HG03575 (cell line): ENCODE data around the gene INO80C.
"Not testable (repeated sequence)": the region's sequence is repeated elsewhere in the genome, so short reads cannot be mapped to it uniquely, and the experiment has no call there.

Experiments
- ATAC-seq: cut with Tn5 transposase; IDR thresholded peaks from one replicate; pipeline ENCODE4 v1.9.1; 2021; ENCODE audit not compliant: unreplicated experiment, insufficient number of reproducible peaks, low FRiP score; ENCODE audit errors: extremely low read depth

INO80C gene

DNA sequence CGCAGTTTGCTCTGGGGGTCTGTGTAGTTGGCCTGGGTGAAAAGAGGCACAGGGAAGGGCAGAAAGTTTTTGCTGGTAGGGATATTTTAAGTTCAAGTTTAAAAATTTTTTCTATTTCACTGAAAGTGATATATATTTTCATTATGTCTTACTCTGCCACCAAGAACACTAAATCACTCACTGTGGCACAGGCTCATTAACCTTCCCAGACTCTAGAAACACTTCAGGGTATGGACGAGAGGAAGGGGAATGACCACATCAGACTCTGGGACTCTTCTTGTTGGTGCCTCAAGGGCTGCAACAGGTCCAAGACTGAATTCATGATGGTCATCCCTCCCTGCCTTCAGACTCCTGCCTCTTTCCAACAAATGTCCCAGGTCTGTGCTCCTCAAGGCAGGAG, 29.0 kb downstream of the INO80C start:
- ATAC-seq: no peak

DNA sequence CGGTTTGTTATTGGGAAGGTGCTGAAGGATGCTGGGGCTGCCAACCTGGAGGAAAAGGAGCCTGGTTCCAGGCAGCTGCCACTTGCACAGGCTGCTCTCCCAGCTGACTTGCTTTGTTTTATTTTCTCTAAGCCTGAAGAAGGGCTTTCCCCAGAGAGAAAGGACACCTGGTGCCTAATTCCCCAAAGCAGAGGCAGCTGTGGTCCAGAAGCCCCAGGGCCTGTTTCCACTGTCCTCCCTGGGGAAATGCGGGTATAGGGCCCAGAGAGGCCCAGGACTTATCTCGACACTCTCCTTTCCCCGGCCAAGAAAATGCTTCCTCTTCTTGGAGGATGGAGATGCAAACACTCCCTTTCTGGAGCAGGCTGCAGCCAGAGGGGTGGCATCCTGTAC, 30.1 kb downstream of the INO80C start:
- ATAC-seq: peak; percentile 51

DNA sequence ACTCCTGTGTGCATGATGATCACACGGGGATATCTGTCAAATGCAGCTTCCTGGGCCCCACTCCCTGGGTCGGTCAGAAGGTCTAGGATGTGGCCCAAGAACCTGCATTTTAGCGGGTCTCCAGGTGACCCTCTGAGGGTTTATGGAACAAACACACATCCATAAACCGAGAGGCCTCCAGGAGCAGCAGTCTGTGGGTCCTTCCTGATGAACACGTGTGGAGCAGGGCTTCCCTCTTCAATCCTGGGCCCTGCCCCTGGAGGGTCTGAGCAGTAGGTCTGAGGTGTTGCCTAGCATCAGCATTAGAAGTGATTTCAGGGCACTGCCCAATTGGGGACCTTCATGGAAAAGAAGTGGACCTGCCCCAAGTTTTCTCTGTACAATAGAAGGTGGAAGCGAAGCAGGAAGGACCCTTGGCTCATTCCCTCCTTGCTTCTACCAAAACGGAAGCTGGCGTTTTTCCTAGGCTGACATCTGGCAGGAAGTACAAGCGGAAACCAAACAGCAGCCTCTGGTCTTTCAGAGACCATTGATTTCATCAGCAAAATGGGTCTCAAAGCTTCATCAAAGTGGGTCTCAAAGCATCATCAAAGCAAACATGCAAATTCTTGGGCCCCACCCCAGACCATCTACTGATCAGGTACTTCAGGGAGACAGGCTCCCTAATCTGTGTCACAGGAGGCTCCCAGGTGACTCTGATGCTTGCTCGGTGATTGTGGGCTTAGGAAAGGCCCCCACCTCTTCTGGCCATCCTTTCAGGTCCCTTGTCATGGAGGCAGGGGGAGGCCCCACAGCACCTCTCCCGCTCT, 30.7 kb downstream of the INO80C start:
- no peak for ATAC-seq

DNA sequence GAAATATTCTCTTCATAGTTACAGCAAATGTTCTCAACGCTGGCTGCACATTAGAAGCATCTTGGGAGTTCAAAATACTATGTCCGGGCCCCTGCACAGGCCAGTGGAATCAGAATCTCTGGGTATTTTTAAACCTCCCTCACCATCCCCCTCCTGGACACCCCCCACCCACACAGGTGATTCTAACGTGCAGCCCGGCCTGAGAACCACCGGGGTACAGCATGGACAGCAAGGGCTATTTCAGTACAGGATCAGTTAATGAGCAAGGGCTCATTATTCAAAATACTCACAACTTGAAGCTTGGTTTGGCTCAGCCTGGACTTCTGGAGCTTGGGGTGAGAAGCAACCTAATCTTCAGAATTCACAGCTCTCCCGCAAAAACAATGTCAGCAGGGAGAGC, 31.4 kb downstream of the INO80C start:
- no peak for ATAC-seq

GRCh38 chr18:35465329-35465728, 32.4 kb downstream of the INO80C start:
- ATAC-seq: no peak

DNA sequence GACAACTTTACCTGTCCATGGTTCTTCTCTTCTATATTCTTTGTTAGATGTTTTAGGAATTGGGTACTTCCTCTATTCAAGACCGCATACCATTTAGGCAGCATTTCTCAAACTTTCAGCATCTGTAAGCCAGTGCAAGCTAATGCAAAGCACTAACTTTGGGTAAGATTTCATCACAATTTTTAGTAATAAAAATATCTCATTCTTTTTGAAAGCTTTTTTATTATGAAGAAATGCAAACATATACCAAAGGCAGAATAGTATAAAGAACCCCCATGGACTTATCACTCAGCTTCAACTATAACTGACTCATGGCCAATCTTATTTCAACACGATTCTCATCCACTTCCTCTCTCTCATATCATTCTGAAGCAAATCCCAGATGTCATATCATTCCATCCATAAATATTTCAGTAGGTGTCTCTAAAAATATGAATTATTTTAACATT, 32.9 kb downstream of the INO80C start:
- ATAC-seq: no peak

DNA sequence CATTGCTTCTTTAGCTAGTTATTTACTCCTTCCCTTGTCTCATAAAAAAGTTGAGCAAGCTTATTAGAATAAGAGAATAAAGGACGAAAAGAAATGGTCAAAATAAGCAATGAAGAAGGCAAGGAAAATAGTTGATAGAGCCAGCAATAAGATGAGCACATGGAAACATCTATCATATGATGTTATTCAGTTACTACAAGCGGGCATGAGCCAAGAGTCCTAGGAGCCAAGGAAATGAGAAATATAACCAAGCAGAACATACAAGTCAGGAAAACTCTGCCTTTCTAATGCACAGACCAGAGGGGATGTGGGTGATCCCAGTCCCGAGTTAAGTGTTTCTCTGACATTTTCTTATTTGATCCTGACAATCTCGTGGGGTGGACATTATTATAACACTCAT, 33.9 kb downstream of the INO80C start:
- ATAC-seq: no peak

DNA sequence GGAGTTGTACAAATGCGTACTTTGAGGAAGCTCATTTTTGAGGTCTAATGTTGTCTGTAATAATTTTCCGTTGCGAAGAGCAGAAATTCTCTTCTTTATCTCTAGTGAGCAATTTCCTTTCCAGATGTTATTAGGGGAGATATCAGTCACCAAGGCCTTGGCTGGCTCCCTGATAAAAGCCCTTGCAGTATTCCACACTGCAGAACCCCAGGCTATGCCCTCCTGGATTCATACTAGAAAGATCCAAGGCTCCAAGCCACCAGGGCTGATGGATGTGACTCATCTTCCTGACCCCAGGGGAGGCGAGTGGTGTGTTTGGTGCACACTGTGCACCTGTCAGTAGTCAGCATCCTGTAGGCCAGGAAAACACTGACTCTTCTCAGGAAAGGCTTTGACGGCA, 34.7 kb downstream of the INO80C start:
- ATAC-seq: no peak

DNA sequence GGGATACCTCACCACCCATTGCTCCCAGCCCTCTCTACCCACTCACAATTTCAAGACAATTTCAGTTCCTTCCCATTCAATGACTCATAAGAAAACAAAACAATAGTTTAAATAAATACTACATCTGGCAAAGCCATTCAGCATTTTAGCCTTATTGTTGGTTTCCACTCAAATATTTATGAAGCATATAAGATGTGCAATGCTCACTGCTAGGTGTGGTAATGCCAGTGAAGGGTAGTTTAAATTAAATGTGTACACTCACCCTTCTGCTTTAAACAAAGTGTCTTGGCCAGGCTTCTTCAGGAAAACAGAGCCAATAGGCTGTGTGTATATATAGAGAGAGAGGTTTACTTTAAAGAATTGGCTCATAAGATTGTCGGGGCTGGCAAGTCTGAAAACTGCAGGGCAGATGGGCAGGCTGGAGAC, 37.0 kb downstream of the INO80C start:
- no peak for ATAC-seq

DNA sequence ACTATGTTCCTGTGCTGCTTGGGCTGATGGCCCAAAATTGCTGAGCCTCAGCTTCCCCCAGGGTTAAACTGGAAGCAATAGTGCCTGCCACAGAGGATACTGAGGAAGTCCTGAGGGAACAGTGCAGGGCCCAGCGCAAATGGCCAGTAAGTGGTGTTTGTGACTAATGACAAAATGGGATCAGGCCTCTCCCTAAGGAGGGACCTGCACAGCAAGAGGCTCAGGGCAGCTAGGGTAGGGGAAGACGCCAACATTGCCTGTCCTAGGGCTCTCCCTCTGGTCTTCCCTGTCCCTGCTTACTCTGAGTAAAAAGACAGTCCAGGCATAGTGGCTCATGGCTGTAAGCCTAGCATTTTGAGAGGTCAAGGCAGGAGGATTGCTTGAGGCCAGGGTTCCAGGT, 37.8 kb downstream of the INO80C start:
- ATAC-seq: no peak

DNA sequence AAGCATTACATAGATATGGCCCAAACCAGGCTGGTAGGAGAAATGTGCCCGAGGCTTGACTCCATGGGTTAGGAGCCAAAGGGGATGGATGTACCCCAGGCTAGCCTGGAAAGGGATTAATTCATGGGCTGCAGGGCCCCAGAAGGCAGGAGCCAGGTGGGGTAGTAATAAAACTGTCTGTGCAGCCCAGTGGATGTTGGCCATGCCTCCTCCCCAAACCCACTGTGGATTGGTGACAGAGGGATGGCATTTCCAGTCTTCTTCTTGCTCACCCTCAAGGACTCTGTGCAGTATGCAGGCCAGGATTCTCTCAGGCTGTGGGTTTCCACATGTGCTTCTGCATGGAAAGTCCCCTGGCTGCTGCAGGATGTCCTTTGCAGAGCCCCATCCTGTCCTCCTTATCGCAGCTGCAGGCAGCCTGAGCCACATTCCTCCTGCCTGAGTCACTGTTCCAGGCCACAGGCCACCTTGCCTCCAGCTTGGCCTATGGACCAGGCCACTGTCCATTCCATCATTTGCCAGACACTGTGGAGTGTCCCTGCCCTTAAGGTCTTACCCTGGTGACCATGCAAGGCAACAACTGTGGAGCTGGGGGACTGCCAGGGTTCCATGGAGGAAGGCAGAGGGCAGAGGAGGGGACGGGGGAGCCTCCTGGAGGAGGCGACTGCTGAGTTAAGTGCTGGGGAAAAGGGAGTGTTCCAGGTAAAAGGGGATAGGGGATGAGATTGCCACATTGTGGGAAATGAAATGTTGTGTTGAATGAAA, 38.9 kb downstream of the INO80C start:
- no peak for ATAC-seq

DNA sequence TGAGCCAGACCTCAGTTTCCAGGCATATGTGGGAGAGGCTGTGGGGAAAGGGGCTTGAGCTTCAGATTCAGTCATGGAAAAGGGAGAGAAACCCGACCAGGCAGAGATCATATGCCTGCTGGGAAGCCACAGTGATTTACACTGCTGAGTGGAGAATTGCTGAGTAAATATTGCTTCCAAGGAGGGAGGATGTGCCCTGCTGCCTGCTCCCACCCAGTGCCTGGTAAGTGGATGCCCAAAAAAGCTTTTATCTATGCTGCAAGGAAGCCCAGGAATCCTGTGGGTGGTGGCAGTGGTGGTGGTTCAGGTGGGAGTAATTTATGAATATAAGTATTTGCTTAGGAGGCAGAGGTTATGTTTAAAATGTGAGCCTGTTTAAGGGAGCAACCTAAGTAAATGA, 39.5 kb downstream of the INO80C start:
- no peak for ATAC-seq

DNA sequence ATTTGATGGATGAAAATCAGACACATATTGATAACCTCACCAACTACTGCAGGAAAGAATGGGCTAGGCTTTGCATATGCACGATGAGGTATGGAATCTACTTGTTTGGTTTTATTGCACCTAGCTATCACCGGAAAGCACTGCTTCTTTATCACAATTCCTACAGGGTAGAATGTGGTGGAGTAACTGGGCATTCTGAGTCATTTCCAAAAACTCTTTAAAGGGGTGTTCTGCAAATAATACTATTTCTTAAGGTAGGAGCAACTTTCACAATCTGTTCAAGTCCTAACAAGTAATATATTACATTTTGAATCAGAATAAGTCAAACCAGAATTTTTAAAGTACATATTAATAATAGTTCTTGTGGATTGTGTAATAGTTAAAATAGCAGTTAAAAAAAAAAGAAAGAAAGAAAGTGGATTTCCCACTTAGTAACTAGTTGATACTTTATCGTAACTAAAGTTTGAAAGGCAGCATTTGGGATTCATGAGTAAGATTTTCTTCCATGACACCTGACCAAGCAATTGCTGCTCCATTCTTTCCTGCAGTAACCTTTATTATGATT, 40.5 kb downstream of the INO80C start:
- no peak for ATAC-seq

GRCh38 chr18:35455926-35456763, 41.6 kb downstream of the INO80C start:
- ATAC-seq: no peak

GRCh38 chr18:35454803-35455202, 43.0 kb downstream of the INO80C start:
- no peak for ATAC-seq

DNA sequence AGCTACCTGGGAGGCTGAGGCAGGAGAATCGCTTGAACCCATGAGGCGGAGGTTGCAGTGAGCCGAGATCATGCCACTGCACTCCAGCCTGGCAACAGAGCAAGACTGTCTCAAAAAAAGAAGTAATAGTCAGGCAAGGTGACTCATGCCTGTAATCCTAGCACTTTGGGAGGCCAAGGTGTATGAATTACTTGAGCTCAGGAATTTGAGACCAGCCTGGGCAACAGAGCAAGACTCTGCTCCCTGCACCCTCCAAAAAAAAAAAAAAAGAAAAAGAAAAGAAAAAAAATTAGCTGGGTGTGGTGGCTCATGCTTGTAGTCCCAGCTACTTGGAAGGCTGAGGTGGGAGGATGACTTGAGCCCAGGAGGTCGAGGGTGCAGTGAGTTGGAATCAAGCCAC, 44.7 kb downstream of the INO80C start:
- ATAC-seq: not testable (repeated sequence)

GRCh38 chr18:35451916-35452315, 45.8 kb downstream of the INO80C start:
- ATAC-seq: no peak

GRCh38 chr18:35451032-35451431, 46.7 kb downstream of the INO80C start:
- ATAC-seq: no peak

GRCh38 chr18:35444636-35445035, 53.1 kb downstream of the INO80C start:
- ATAC-seq: no peak
